ENCODE measurements around the gene TMEM140. TPM values are rescaled to one million over a fixed set of nuclear protein-coding genes. Genes with fewer than 3 reads are reported as not detected.

TMEM140 gene
- total and polyA plus RNA-seq, 3 donors from 2014 or later, result 5.1 to 11.4 (median 6.3) TPM

- 77 to 80% methylated on average over 5 to 11 of the region's 11 CpGs for WGBS, 2 donors
- H3K4me1 ChIP-seq, result peaks cover 25% of the 10 kb centered on the region
- no peaks in the 10 kb centered on the region for H3K36me3 ChIP-seq (ENCODE audit: low read depth, missing control alignments)
- H3K9me3 ChIP-seq, result no peaks in the 10 kb centered on the region
- no peak for DNase-seq
- no peak overlapping the region for H3K4me3 ChIP-seq
- no peaks in the 10 kb centered on the region for H3K27me3 ChIP-seq
- TF ChIP-seq POLR2A (IDR thresholded peaks at IDR 0.05) (no peak), CTCF (IDR thresholded peaks at IDR 0.05) (no peak)
- H3K27ac ChIP-seq, result peak overlapping the region; percentile 6 to 75
- intact Hi-C loops (cut with DNase I; ENCODE audit: low total_unique reads), result no loop called here
Observed at GRCh38 chr7:135192914-135193536, 45.2 kb downstream of the TMEM140 start.

- WGBS, 2 donors, result 44 to 58% methylated on average over 10 of the region's 10 CpGs
- Histone ChIP-seq H3K4me3 (no peak overlapping the region), H3K27me3 (no peaks in the 10 kb centered on the region), H3K4me1 (peaks cover 25% of the 10 kb centered on the region), H3K36me3 (ENCODE audit: low read depth, missing control alignments) (no peaks in the 10 kb centered on the region), H3K27ac (peak overlapping the region; percentile 6 to 75), H3K9me3 (no peaks in the 10 kb centered on the region)
- intact Hi-C loops (cut with DNase I; ENCODE audit: low total_unique reads), result no loop called here
- peak; percentile 56 for DNase-seq
- TF ChIP-seq CTCF (IDR thresholded peaks at IDR 0.05), result no peak
- TF ChIP-seq POLR2A (IDR thresholded peaks at IDR 0.05), result no peak
Observed at GRCh38 chr7:135193615-135194081, 45.8 kb downstream of the TMEM140 start.

- H3K9me3 ChIP-seq, result no peaks in the 10 kb centered on the region
- H3K27ac ChIP-seq, result peak overlapping the region; percentile 6 to 75
- H3K4me3 ChIP-seq, result no peak overlapping the region
- TF ChIP-seq POLR2A (IDR thresholded peaks at IDR 0.05), result no peak
- TF ChIP-seq CTCF (IDR thresholded peaks at IDR 0.05), result no peak
- no peaks in the 10 kb centered on the region for H3K27me3 ChIP-seq
- H3K4me1 ChIP-seq, result peaks cover 20% of the 10 kb centered on the region
- intact Hi-C loops (cut with DNase I; ENCODE audit: low total_unique reads), result no loop called here
- DNase-seq, result no peak
- 80 to 85% methylated on average over 10 to 12 of the region's 12 CpGs for WGBS, 2 donors
- H3K36me3 ChIP-seq (ENCODE audit: low read depth, missing control alignments), result no peaks in the 10 kb centered on the region
Observed at GRCh38 chr7:135194494-135195095, 46.7 kb downstream of the TMEM140 start.

GRCh38 chr7:135195156-135195555, 47.3 kb downstream of the TMEM140 start:
- no peak for TF ChIP-seq CTCF (IDR thresholded peaks at IDR 0.05)
- TF ChIP-seq POLR2A (IDR thresholded peaks at IDR 0.05), result no peak
- intact Hi-C loops (cut with DNase I; ENCODE audit: low total_unique reads), result no loop called here
- H3K4me1 ChIP-seq, result peaks cover 14% of the 10 kb centered on the region
- no peak overlapping the region for H3K4me3 ChIP-seq
- no peaks in the 10 kb centered on the region for H3K9me3 ChIP-seq
- no peak for DNase-seq
- H3K27me3 ChIP-seq, result no peaks in the 10 kb centered on the region
- H3K27ac ChIP-seq, result peak overlapping the region in 1 of 2 donors; percentile 75
- H3K36me3 ChIP-seq (ENCODE audit: low read depth, missing control alignments), result no peaks in the 10 kb centered on the region
- WGBS, 2 donors, result 86 to 87% methylated on average over 4 of the region's 4 CpGs
